DMS153 treated with DMSO at 0.1 percent for 48 hours (cell line): ENCODE data around the gene PIP.
"Not testable (repeated sequence)": the region's sequence is repeated elsewhere in the genome, so short reads cannot be mapped to it uniquely, and the experiment has no call there.

Experiments
- DNase-seq: peaks from one replicate; lab custom pipeline; 2025; ENCODE audit not compliant: unreplicated experiment; lab: John Stamatoyannopoulos, UW

The PIP gene

DNA sequence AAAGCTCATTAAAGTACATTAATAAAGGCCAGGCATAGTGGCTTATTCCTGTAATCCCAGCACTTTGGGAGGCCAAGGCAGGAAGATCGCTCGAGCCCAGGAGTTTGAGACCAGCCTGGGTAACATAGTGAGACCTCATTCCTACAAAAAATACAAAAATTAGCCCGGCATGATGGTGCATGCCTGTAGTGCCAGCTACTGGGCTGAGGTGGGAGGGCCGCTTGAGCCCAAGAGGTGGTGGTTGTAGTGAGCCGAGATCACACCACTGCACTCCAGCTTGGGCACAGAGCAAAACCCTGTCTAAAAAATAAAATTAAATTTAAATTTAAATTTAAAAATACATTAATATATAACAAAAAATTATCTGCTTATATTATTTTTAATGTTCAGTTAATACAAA lies 44.3 kb downstream of the PIP start:
- DNase-seq: no peak

DNA sequence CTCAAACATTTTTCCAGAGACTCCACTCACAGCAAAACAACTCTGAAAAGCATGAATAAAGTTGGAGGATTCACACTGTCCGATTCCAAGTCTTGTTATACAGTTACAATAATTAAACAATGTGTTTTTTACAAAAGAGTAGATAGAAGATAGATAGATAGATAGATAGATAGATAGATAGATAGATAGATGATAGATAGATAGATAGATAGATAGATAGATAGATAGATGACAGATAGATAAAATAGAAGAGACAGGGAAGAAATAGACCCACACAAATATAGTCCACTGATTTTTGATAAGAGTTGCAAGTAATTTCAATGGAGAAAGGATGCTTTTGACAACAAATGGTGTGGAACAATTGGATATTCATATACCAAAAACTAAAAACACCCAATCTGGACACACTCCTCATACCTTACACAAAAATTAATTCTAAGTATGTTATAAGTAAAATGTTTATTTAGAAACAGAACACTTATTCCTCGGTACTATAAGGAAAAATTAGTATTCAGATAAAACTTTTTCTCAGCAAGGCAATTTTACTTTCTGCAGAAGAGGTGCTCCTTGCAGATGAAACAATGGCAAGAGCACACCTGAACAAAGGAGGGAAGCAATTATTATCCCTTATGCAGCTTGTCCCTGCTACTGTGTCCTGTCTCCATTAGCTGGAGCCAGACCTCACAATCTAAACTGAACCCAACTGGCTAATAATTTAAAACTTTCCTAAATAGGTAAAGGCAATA lies 45.7 kb downstream of the PIP start:
- DNase-seq: no peak

DNA sequence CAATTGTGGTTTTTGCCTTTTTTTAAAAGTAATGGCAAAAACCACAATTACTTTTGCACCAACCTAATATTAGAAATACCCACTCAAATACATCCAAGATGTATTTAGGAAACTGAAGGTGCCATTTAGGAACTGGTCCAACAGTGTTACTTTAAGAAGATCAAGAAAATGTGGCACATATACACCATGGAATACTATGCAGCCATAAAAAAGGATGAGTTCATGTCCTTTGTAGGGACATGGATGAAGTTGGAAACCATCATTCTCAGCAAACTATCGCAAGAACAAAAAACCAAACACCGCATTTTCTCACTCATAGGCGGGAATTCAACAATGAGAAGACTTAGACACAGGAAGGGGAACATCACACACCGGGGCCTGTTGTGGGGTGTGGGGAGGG lies 48.9 kb downstream of the PIP start:
- DNase-seq: not testable (repeated sequence)

DNA sequence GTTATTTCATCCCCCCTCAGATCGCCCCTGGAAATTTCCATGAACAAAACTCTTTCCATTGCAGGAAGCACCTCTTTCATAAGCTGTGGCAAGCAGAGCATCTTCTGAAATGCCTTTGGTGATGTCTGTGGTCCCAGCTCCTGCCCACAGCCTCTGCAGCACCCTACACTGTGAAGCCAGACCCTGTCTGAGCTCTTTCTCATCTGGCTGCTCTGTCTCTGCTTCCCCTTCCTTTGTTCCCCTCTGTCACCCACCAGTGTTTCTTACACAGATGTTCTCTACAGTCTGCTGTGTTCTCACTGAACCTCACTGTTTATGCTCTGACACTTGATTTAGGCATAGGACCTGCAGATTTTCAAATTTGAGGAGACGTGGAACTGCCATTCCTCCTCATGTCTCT lies 49.5 kb downstream of the PIP start:
- no peak for DNase-seq

GRCh38 chr7:143183024-143183423 lies 51.1 kb downstream of the PIP start, which contains the start of gene TAS2R39:
TSS of gene TAS2R39 (plus strand) at chr7:143183419. CDS start at chr7:143183419, 0 bp downstream.
- no peak for DNase-seq

DNA sequence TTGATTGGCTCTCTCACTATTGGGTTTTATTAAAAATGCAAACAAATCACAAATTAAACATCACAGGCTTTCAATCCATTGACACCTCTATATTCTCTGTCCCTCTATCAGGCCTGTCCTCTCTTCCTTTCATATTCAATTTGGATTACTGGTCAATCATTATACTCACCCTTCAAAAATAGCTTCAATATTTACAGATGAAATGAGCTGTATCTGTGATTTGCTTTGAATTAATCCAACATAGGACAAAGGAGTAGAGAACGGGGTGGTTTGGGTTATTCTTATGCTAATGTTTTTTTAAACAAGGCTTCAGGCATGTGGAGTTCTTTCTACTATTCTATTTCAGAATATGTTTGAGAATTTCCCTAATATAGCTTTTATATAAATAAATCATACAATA lies 53.7 kb downstream of the PIP start:
- no peak for DNase-seq

GRCh38 chr7:143188994-143189393 lies 57.1 kb downstream of the PIP start:
- no peak for DNase-seq
